ENCODE measurements around the gene GKN1.

DNA sequence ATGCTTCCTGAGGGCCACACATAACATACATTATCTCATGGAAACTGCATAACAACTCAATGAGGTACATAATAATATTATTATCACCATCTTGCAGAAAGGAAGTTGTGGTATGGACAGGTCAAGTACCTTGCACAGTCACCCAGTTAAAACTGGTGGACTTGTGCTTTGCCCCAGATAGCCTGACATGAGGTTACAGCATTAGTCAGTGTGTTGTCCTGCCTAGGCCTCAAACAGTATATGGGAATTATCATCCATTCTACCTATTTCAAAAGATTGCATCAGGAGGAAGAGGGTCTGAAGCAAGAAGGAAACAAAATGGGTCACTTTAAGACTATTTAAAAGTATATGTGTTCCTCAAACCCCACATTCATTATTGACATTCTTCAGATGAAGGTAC is 33.2 kb downstream of the GKN1 start:
- TF ChIP-seq, protein P1, sequence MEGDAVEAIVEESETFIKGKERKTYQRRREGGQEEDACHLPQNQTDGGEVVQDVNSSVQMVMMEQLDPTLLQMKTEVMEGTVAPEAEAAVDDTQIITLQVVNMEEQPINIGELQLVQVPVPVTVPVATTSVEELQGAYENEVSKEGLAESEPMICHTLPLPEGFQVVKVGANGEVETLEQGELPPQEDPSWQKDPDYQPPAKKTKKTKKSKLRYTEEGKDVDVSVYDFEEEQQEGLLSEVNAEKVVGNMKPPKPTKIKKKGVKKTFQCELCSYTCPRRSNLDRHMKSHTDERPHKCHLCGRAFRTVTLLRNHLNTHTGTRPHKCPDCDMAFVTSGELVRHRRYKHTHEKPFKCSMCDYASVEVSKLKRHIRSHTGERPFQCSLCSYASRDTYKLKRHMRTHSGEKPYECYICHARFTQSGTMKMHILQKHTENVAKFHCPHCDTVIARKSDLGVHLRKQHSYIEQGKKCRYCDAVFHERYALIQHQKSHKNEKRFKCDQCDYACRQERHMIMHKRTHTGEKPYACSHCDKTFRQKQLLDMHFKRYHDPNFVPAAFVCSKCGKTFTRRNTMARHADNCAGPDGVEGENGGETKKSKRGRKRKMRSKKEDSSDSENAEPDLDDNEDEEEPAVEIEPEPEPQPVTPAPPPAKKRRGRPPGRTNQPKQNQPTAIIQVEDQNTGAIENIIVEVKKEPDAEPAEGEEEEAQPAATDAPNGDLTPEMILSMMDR (IDR thresholded peaks at IDR 0.05) = no peak
- no peak for TF ChIP-seq POLR2A (IDR thresholded peaks at IDR 0.05)

All from body of pancreas (tissue), 4 donors.